ENCODE results near the gene PYY.

DNA sequence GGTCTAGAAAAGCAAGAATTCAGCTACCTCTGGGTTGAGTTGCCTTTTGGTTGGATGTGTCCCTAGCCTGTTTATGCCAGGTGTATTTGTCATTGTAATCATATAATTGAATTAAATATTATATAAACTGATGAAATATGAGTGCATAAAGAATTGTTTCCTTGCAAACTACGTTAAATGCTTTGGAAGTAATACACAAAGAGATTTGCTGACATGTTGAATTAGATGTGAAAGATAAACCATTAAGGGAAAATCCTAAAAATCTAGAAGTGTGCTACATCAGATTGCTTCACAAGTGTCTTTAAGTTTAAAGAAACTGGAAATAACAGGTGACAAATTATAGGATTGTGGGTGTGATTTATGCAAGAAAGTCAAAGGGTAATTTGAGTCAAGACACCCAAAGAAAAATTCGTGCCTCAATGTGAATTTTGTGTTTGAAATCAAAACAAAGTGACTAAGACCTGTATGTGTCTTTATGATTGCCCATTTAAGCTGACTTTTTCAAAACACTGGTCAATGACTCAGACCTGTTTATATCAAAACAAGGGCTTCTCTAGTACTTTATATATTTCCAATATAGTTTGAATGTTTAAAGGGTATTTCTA, 5.1 kb upstream of the PYY start:
- no peak for TF ChIP-seq POLR2AphosphoS5 (IDR thresholded peaks at IDR 0.05; ENCODE audit: low read depth, low read length)
- TF ChIP-seq POLR2A (IDR thresholded peaks at IDR 0.05; ENCODE audit: low read depth, low read length): no peak
- TF ChIP-seq SPI1 (IDR thresholded peaks at IDR 0.05; ENCODE audit: low read depth, low read length): no peak
- no peak for TF ChIP-seq TAF1 (IDR thresholded peaks at IDR 0.05; ENCODE audit: low read depth, low read length)
- TF ChIP-seq PAX5 (IDR thresholded peaks at IDR 0.05; ENCODE audit: insufficient read depth, low read length, severe bottlenecking): no peak

Measured in GM12891 (cell line).